Lower leg skin (tissue), 3 donors: Measurements from ENCODE around the gene DLG2.

ENCODE experiments used
- CTCF ChIP-seq, 3 donors: fragments of 450-650 bp; IDR thresholded peaks; one replicate each; pipeline ENCODE4 v1.5.1; 2016; ENCODE audit warnings: antibody characterized with exemption in 3 of 3, mild to moderate bottlenecking in 3 of 3, moderate library complexity in 2 of 3
- POLR2A ChIP-seq, 2 donors: fragments of 450-650 bp; IDR thresholded peaks; one replicate each; pipeline ENCODE4 v1.6.1; 2016 to 2017; ENCODE audit warnings: antibody characterized with exemption in 2 of 2, mild to moderate bottlenecking in 1 of 2, moderate library complexity in 1 of 2

- no peak for TF ChIP-seq CTCF (IDR thresholded peaks at IDR 0.05)
- TF ChIP-seq POLR2A (IDR thresholded peaks at IDR 0.05), result no peak
These were observed 1939.4 kb downstream of the DLG2 start for GRCh38 chr11:83687787-83688186.
